WTC11 (cell line): ENCODE results near the gene N4BP2L1. TPM values are rescaled to one million over a fixed set of nuclear protein-coding genes. Genes with fewer than 3 reads are reported as not detected.
A peak's percentile ranks its signal among the peaks of the same experiment; 100 is the strongest.

Experiments used
- ATAC-seq: fragments of 200-7000 bp; cut with Tn5 transposase; 2 replicates; pipeline ENCODE4 v1.10.0; 2021; ENCODE audit warnings: mild to moderate bottlenecking, moderate library complexity
- Bru-seq: library from RNA; stranded (reverse); fragments of 400-500 nt; gene quantifications from one replicate; lab custom pipeline; 2021; lab: Mats Ljungman, UMichigan
- CTCF ChIA-PET: fragments of 300-600 bp; sonication (Branson Sonifier 250); formaldehyde crosslinking; loops from one replicate; lab custom pipeline; 2021; ENCODE audit warnings: antibody characterized with exemption; lab: Charles Lee
- POLR2A ChIA-PET: fragments of 350-600 bp; sonication (Branson Sonifier 250); formaldehyde crosslinking; loops from one replicate; lab custom pipeline; 2021; ENCODE audit warnings: antibody characterized with exemption; lab: Charles Lee
- DNase-seq: peaks from one replicate; pipeline ENCODE4 v3.0.0; 2021; ENCODE audit warnings: low spot score
- H3K27ac Mint-ChIP-seq: 2 replicates; pipeline ENCODE4 v1.8.0; 2021; ENCODE audit warnings: mixed read lengths
- H3K27me3 Mint-ChIP-seq: 2 replicates; pipeline ENCODE4 v1.8.0; 2021; ENCODE audit warnings: low read depth, mild to moderate bottlenecking, moderate library complexity, mixed read lengths
- H3K36me3 Mint-ChIP-seq: 2 replicates; pipeline ENCODE4 v1.8.0; 2021; ENCODE audit warnings: mixed read lengths
- H3K4me1 Mint-ChIP-seq: 2 replicates; pipeline ENCODE4 v1.8.0; 2022; ENCODE audit warnings: mixed read lengths
- H3K4me3 Mint-ChIP-seq: 2 replicates; pipeline ENCODE4 v1.8.0; 2021; ENCODE audit warnings: mild to moderate bottlenecking, moderate library complexity, mixed read lengths
- H3K9me3 Mint-ChIP-seq: 2 replicates; pipeline ENCODE4 v1.8.0; 2021; ENCODE audit warnings: mixed read lengths
- ATF1 ChIP-seq: sonication (generic); formaldehyde crosslinking; IDR thresholded peaks from 2 replicates; pipeline ENCODE4 v1.8.1; 2023; ENCODE audit warnings: mild to moderate bottlenecking, moderate library complexity, missing genetic modification reagents
- ELF4 ChIP-seq: sonication (generic); formaldehyde crosslinking; IDR thresholded peaks from 2 replicates; pipeline ENCODE4 v1.8.1; 2022; ENCODE audit warnings: low read depth, mild to moderate bottlenecking, moderate library complexity, missing genetic modification reagents
- ETV6 ChIP-seq: sonication (generic); formaldehyde crosslinking; IDR thresholded peaks from 2 replicates; pipeline ENCODE4 v1.8.1; 2022; ENCODE audit warnings: mild to moderate bottlenecking, missing genetic modification reagents
- FOXK1 ChIP-seq: sonication (generic); formaldehyde crosslinking; IDR thresholded peaks from 2 replicates; pipeline ENCODE4 v1.8.0; 2022; ENCODE audit warnings: mild to moderate bottlenecking, moderate library complexity, missing genetic modification reagents
- GABPB1 ChIP-seq: sonication (generic); formaldehyde crosslinking; IDR thresholded peaks from 2 replicates; pipeline ENCODE4 v1.8.1; 2023; ENCODE audit warnings: mild to moderate bottlenecking, missing genetic modification reagents
- HMGXB4 ChIP-seq: sonication (generic); formaldehyde crosslinking; IDR thresholded peaks from 2 replicates; pipeline ENCODE4 v1.8.1; 2023; ENCODE audit warnings: mild to moderate bottlenecking, moderate library complexity, missing genetic modification reagents
- JUN ChIP-seq: sonication (generic); formaldehyde crosslinking; IDR thresholded peaks from 2 replicates; pipeline ENCODE4 v1.8.0; 2023; ENCODE audit warnings: mild to moderate bottlenecking, missing genetic modification reagents
- MYBL2 ChIP-seq: sonication (generic); formaldehyde crosslinking; IDR thresholded peaks from 2 replicates; pipeline ENCODE4 v1.8.1; 2023; ENCODE audit warnings: mild to moderate bottlenecking, moderate library complexity, missing genetic modification reagents
- SP1 ChIP-seq: sonication (generic); formaldehyde crosslinking; conservative IDR thresholded peaks from 2 replicates; pipeline ENCODE4 v1.8.1; 2022; ENCODE audit warnings: missing genetic modification reagents
- TEAD1 ChIP-seq: sonication (generic); formaldehyde crosslinking; IDR thresholded peaks from 2 replicates; pipeline ENCODE4 v1.8.0; 2022; ENCODE audit warnings: mild to moderate bottlenecking, missing genetic modification reagents
- TEAD4 ChIP-seq: sonication (generic); formaldehyde crosslinking; IDR thresholded peaks from 2 replicates; pipeline ENCODE4 v1.8.0; 2022; ENCODE audit warnings: mild to moderate bottlenecking, missing genetic modification reagents
- ZBTB43 ChIP-seq: sonication (generic); formaldehyde crosslinking; IDR thresholded peaks from 2 replicates; pipeline ENCODE4 v1.8.1; 2023; ENCODE audit warnings: mild to moderate bottlenecking, missing genetic modification reagents
- ZNF396 ChIP-seq: fragments of 250-450 bp; sonication (Bioruptor Pico); IDR thresholded peaks from 2 replicates; pipeline ENCODE4 v1.8.0; 2021; ENCODE audit warnings: mild to moderate bottlenecking, moderate library complexity, borderline replicate concordance
- long read RNA-seq, 3 experiments: library from RNA in 1 of 3; library from capped mRNA in 1 of 3; library from polyadenylated mRNA in 1 of 3; unstranded in 2 of 3; stranded (forward) in 1 of 3; transcript quantifications; one replicate each; pipeline ENCODE4 v2.0.0, GENCODE V29; 2021
- total RNA-seq: library from RNA; stranded (reverse); gene quantifications from 3 replicates; pipeline ENCODE4 v1.2.3, GENCODE V29; 2021
- TF ChIP-seq, protein P1 (sequence below): sonication (generic); formaldehyde crosslinking; IDR thresholded peaks from 2 replicates; pipeline ENCODE4 v1.8.0; 2022; ENCODE audit warnings: mild to moderate bottlenecking, missing genetic modification reagents
- TF ChIP-seq, protein P2 (sequence below): sonication (generic); formaldehyde crosslinking; IDR thresholded peaks from 2 replicates; pipeline ENCODE4 v1.8.1; 2023; ENCODE audit warnings: mild to moderate bottlenecking, missing genetic modification reagents, moderate library complexity
- TF ChIP-seq, protein P3 (sequence below): fragments of 250-450 bp; sonication (Bioruptor Pico); IDR thresholded peaks from 2 replicates; pipeline ENCODE4 v1.8.0; 2021; ENCODE audit warnings: mild to moderate bottlenecking
- TF ChIP-seq, protein P4 (sequence below): sonication (generic); formaldehyde crosslinking; IDR thresholded peaks from 2 replicates; pipeline ENCODE4 v1.8.1; 2022; ENCODE audit warnings: low read depth, mild to moderate bottlenecking, moderate library complexity, missing genetic modification reagents, borderline replicate concordance
- TF ChIP-seq, protein P5 (sequence below): sonication (generic); formaldehyde crosslinking; IDR thresholded peaks from 2 replicates; pipeline ENCODE4 v1.8.1; 2023; ENCODE audit warnings: mild to moderate bottlenecking, missing genetic modification reagents, moderate library complexity

The N4BP2L1 gene
- total RNA-seq (3.8 to 5.3 TPM (median 3.8 TPM) in 3 replicates), Bru-seq, nascent RNA (percentile 51 among the genes with signal in this experiment)
- long read RNA-seq, experiment 1, transcript N4BP2L1-202 (5 exons, 3,046 nt), result major isoform, 5 of 11 reads
- long read RNA-seq, experiment 1, partial matches to known transcripts, result 0 of 11 reads
- long read RNA-seq, experiment 1, other reads (novel, unspliced or antisense), result 2 of 11 reads
- long read RNA-seq, experiment 2, partial matches to known transcripts, result 0 of 5 reads
- long read RNA-seq, experiment 2, other reads (novel, unspliced or antisense), result 4 of 5 reads
- long read RNA-seq, experiment 3, partial matches to known transcripts, result 0 of 1 reads
- long read RNA-seq, experiment 3, other reads (novel, unspliced or antisense), result 1 of 1 reads

GRCh38 chr13:32427852-32428580 lies at the start of gene N4BP2L1:
Gene N4BP2L1, minus strand, starts transcription at chr13:32428130. Its CDS starts 48 bp downstream, at chr13:32428082.
- POLR2A ChIA-PET, result interaction anchor here (1.0 to 2.2 kb wide), 3 partner anchors 19 to 113 kb away, joined by 3 to 9 read pairs (median 3); partner anchors contain the start of genes BRCA2 and ZAR1L
- TF ChIP-seq TEAD4 (CRISPR knock-in tag), result no peak
- 0 out of 2 replicates have a peak, but pooled peaks have one; percentile 19 for TF ChIP-seq GABPB1 (CRISPR knock-in tag)
- TF ChIP-seq, protein P1, sequence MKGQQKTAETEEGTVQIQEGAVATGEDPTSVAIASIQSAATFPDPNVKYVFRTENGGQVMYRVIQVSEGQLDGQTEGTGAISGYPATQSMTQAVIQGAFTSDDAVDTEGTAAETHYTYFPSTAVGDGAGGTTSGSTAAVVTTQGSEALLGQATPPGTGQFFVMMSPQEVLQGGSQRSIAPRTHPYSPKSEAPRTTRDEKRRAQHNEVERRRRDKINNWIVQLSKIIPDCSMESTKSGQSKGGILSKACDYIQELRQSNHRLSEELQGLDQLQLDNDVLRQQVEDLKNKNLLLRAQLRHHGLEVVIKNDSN (CRISPR knock-in tag), result peak; percentile 51; the same call in 1 of the 2 replicates
- no peak; the same call in 1 of the 2 replicates for TF ChIP-seq HMGXB4 (CRISPR knock-in tag)
- 0 out of 2 replicates have a peak, but pooled peaks have one; percentile 14 for TF ChIP-seq SP1 (CRISPR knock-in tag)
- TF ChIP-seq ETV6 (CRISPR knock-in tag), result 0 out of 2 replicates have a peak, but pooled peaks have one; percentile 19
- TF ChIP-seq, protein P2, sequence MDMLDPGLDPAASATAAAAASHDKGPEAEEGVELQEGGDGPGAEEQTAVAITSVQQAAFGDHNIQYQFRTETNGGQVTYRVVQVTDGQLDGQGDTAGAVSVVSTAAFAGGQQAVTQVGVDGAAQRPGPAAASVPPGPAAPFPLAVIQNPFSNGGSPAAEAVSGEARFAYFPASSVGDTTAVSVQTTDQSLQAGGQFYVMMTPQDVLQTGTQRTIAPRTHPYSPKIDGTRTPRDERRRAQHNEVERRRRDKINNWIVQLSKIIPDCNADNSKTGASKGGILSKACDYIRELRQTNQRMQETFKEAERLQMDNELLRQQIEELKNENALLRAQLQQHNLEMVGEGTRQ, result peak; percentile 63
- 0 out of 2 replicates have a peak, but pooled peaks have one; percentile 41 for TF ChIP-seq FOXK1 (CRISPR knock-in tag)
- Mint-ChIP-seq H3K4me3 (peak within 1 kb of the TSS; percentile 73), H3K27me3 (peaks cover 11% of the 10 kb centered on the region), H3K9me3 (no peaks in the 10 kb centered on the region), H3K27ac (peak within 1 kb of the TSS; percentile 8; the same call in 1 of the 2 replicates), H3K36me3 (no peaks in the 10 kb centered on the region), H3K4me1 (peaks cover 27% of the 10 kb centered on the region)
- ATAC-seq (peak; percentile 73), DNase-seq (peak; percentile 53)
- CTCF ChIA-PET, result interaction anchor here (0.6 to 1.7 kb wide), 8 partner anchors 13 to 1004 kb away, joined by 3 to 6 read pairs (median 4); partner anchors contain the start of gene PDS5B

DNA sequence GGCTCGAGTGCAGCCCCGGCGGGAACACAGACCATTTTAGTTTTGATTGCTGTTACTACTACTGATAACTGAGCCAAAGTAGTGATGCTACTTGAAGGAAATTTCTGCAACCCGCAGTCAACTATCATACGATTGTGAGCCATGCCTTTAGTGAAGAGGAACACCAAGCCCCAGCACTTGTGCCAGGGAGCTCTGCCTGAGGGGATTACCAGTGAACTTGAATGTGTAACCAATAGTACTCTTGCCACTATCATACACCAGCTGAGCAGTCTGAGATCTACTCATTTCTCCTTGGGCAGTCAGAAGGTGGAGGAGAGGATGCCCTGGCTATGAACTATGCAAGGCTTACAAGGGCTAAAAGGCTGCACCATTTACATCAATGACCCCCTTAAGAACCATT lies 49.0 kb upstream of the N4BP2L1 start:
- Mint-ChIP-seq H3K4me3 (no peak overlapping the region), H3K4me1 (no peaks in the 10 kb centered on the region), H3K27me3 (no peaks in the 10 kb centered on the region), H3K9me3 (no peaks in the 10 kb centered on the region), H3K36me3 (no peaks in the 10 kb centered on the region), H3K27ac (no peak overlapping the region)
- ChIA-PET POLR2A (no interaction called here), CTCF (no interaction called here)
- no peak for DNase-seq
- no peak for ATAC-seq
- TF ChIP-seq, protein P3, sequence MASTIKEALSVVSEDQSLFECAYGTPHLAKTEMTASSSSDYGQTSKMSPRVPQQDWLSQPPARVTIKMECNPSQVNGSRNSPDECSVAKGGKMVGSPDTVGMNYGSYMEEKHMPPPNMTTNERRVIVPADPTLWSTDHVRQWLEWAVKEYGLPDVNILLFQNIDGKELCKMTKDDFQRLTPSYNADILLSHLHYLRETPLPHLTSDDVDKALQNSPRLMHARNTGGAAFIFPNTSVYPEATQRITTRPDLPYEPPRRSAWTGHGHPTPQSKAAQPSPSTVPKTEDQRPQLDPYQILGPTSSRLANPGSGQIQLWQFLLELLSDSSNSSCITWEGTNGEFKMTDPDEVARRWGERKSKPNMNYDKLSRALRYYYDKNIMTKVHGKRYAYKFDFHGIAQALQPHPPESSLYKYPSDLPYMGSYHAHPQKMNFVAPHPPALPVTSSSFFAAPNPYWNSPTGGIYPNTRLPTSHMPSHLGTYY (CRISPR knock-in tag), result no peak
- no peak for TF ChIP-seq ATF1 (CRISPR knock-in tag)
- TF ChIP-seq ZBTB43 (CRISPR knock-in tag), result no peak
- TF ChIP-seq, protein P4, sequence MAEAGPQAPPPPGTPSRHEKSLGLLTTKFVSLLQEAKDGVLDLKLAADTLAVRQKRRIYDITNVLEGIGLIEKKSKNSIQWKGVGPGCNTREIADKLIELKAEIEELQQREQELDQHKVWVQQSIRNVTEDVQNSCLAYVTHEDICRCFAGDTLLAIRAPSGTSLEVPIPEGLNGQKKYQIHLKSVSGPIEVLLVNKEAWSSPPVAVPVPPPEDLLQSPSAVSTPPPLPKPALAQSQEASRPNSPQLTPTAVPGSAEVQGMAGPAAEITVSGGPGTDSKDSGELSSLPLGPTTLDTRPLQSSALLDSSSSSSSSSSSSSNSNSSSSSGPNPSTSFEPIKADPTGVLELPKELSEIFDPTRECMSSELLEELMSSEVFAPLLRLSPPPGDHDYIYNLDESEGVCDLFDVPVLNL (CRISPR knock-in tag), result no peak
- no peak for TF ChIP-seq JUN
- no peak for TF ChIP-seq SP1 (CRISPR knock-in tag)
- TF ChIP-seq GABPB1 (CRISPR knock-in tag), result no peak
- TF ChIP-seq TEAD1 (CRISPR knock-in tag), result no peak
- TF ChIP-seq ZNF396, result no peak
- no peak for TF ChIP-seq MYBL2
- TF ChIP-seq, protein P5, sequence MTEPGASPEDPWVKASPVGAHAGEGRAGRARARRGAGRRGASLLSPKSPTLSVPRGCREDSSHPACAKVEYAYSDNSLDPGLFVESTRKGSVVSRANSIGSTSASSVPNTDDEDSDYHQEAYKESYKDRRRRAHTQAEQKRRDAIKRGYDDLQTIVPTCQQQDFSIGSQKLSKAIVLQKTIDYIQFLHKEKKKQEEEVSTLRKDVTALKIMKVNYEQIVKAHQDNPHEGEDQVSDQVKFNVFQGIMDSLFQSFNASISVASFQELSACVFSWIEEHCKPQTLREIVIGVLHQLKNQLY (CRISPR knock-in tag), result no peak
- TF ChIP-seq ELF4, result no peak
